Measurements from ENCODE around the gene ATP6V0D1.
A peak's percentile ranks its signal among the peaks of the same experiment; 100 is the strongest.

The ATP6V0D1 gene

GRCh38 chr16:67454852-67455251, 26.1 kb downstream of the ATP6V0D1 start:
- Histone ChIP-seq H3K4me1 (ENCODE audit: control insufficient read depth, insufficient read depth, low read length) (no peaks in the 10 kb centered on the region), H3K4me3 (ENCODE audit: low read depth, low read length) (no peak overlapping the region), H3K27ac (ENCODE audit: extremely low read depth, low read depth, low read length) (no peak overlapping the region), H3K36me3 (ENCODE audit: control insufficient read depth in 2 of 2, insufficient read depth in 1 of 2, low read length in 2 of 2) (peaks cover 0 to 42% of the 10 kb centered on the region in 2 experiments; a peak in 1 of 3 replicates), H3K9me3 (ENCODE audit: control insufficient read depth, insufficient read depth, low read depth, low read length) (no peaks in the 10 kb centered on the region)
- ChIA-PET POLR2A (no interaction called here), CTCF (interaction anchor here (0.8 to 2.2 kb wide), 3 partner anchors 11 to 27 kb away, joined by 4 to 6 read pairs (median 5); no protein-coding TSS in a partner anchor)
- TF ChIP-seq ZBTB48 (tag by site-specific recombination; IDR thresholded peaks at IDR 0.05) (no peak), GLIS1 (tag by site-specific recombination; IDR thresholded peaks at IDR 0.05) (peak; percentile 60), OSR2 (tag by site-specific recombination; IDR thresholded peaks at IDR 0.05) (no peak), REST (tag by site-specific recombination; IDR thresholded peaks at IDR 0.05) (peak; percentile 87)

GRCh38 chr16:67454104-67454503, 26.9 kb downstream of the ATP6V0D1 start:
- CTCF ChIA-PET = interaction anchor here (1.1 kb wide), 1 partner anchor 26 kb away, joined by 4 read pairs; no protein-coding TSS in a partner anchor
- POLR2A ChIA-PET = no interaction called here
- H3K9me3 ChIP-seq (ENCODE audit: control insufficient read depth, insufficient read depth, low read depth, low read length) = no peaks in the 10 kb centered on the region

GRCh38 chr16:67451704-67452435, 29.1 kb downstream of the ATP6V0D1 start:
- Histone ChIP-seq H3K4me3 (ENCODE audit: low read depth, low read length) (no peak overlapping the region), H3K4me1 (ENCODE audit: control insufficient read depth, insufficient read depth, low read length) (no peaks in the 10 kb centered on the region), H3K27ac (ENCODE audit: extremely low read depth, low read depth, low read length) (no peak overlapping the region), H3K36me3 (ENCODE audit: control insufficient read depth in 2 of 2, insufficient read depth in 1 of 2, low read length in 2 of 2) (peaks cover 0 to 65% of the 10 kb centered on the region in 2 experiments; a peak in 1 of 3 replicates), H3K9me3 (ENCODE audit: control insufficient read depth, insufficient read depth, low read depth, low read length) (no peaks in the 10 kb centered on the region)
- TF ChIP-seq SCRT2 (tag by site-specific recombination; IDR thresholded peaks at IDR 0.05) = peak; percentile 37; the same call in 1 of the 2 replicates
- TF ChIP-seq SALL2 (tag by site-specific recombination; IDR thresholded peaks at IDR 0.05; ENCODE audit: borderline replicate concordance) = no peak
- POLR2A ChIA-PET = no interaction called here
- CTCF ChIA-PET = interaction anchor here (0.7 to 2.2 kb wide), 3 partner anchors 14 to 192 kb away, joined by 3 to 6 read pairs (median 4); no protein-coding TSS in a partner anchor

More at GRCh38 chr16:67454104-67454503, 26.9 kb downstream of the ATP6V0D1 start:
- H3K27ac ChIP-seq (ENCODE audit: extremely low read depth, low read depth, low read length) = no peak overlapping the region
- H3K4me3 ChIP-seq (ENCODE audit: low read depth, low read length) = no peak overlapping the region
- H3K4me1 ChIP-seq (ENCODE audit: control insufficient read depth, insufficient read depth, low read length) = no peaks in the 10 kb centered on the region
- peaks cover 0 to 47% of the 10 kb centered on the region in 2 experiments; a peak in 1 of 3 replicates for H3K36me3 ChIP-seq (ENCODE audit: control insufficient read depth in 2 of 2, insufficient read depth in 1 of 2, low read length in 2 of 2)
- TF ChIP-seq MZF1 (tag by site-specific recombination; IDR thresholded peaks at IDR 0.05; ENCODE audit: borderline replicate concordance) (no peak), ZNF302 (tag by site-specific recombination; IDR thresholded peaks at IDR 0.05; ENCODE audit: low read depth) (no peak), REPIN1 (tag by site-specific recombination; IDR thresholded peaks at IDR 0.05; ENCODE audit: low read depth) (no peak), ZSCAN16 (tag by site-specific recombination; IDR thresholded peaks at IDR 0.05) (no peak), ZNF629 (tag by site-specific recombination; IDR thresholded peaks at IDR 0.05) (no peak), ZNF433 (tag by site-specific recombination; IDR thresholded peaks at IDR 0.05; ENCODE audit: low read depth) (no peak), ZNF426 (tag by site-specific recombination; IDR thresholded peaks at IDR 0.05) (no peak), ZSCAN5A (tag by site-specific recombination; IDR thresholded peaks at IDR 0.05) (no peak), ZNF48 (tag by site-specific recombination; IDR thresholded peaks at IDR 0.05) (no peak), ZNF571 (tag by site-specific recombination; IDR thresholded peaks at IDR 0.05) (no peak), ZBTB44 (tag by site-specific recombination; IDR thresholded peaks at IDR 0.05) (no peak)
